Left colon (tissue), 2 donors: ENCODE data around the gene DICER1. TPM values are rescaled to one million over a fixed set of nuclear protein-coding genes. Genes with fewer than 3 reads are reported as not detected.

Experiments used
- ATAC-seq: fragments of 200-7000 bp; cut with Tn5 transposase; one replicate; pipeline ENCODE4 v1.9.1; 2020; ENCODE audit warnings: mild to moderate bottlenecking, moderate library complexity
- DNase-seq, 2 donors: peaks; one replicate each; pipeline ENCODE4 v3.0.0-alpha.2; 2020
- intact Hi-C, 2 donors: fragments of 100-400 bp; cut with DNase I in 1 of 2; cut with micrococcal nuclease in 1 of 2; formaldehyde crosslinking; loops; one replicate each; pipeline versions ENCODE4 v1.11.2 to v1.14.0; 2022; cut with DNase I, micrococcal nuclease
- total RNA-seq, 2 donors: library from RNA; stranded (reverse); fragmentation: NEBNext Ultra II Directional; extraction: Animal tissue kit (Norgen Biotek cat#: 25700); gene quantifications; one replicate each; pipeline ENCODE4 v1.2.1, GENCODE V29; 2021
- donor health status: DM: no; HTN: no; CAD: no.
- donor health status: DM: yes; HTN: yes; CAD: no.

Gene DICER1
- total RNA-seq, 2 donors from 2014 or later = 49.0 to 77.3 TPM

DNA sequence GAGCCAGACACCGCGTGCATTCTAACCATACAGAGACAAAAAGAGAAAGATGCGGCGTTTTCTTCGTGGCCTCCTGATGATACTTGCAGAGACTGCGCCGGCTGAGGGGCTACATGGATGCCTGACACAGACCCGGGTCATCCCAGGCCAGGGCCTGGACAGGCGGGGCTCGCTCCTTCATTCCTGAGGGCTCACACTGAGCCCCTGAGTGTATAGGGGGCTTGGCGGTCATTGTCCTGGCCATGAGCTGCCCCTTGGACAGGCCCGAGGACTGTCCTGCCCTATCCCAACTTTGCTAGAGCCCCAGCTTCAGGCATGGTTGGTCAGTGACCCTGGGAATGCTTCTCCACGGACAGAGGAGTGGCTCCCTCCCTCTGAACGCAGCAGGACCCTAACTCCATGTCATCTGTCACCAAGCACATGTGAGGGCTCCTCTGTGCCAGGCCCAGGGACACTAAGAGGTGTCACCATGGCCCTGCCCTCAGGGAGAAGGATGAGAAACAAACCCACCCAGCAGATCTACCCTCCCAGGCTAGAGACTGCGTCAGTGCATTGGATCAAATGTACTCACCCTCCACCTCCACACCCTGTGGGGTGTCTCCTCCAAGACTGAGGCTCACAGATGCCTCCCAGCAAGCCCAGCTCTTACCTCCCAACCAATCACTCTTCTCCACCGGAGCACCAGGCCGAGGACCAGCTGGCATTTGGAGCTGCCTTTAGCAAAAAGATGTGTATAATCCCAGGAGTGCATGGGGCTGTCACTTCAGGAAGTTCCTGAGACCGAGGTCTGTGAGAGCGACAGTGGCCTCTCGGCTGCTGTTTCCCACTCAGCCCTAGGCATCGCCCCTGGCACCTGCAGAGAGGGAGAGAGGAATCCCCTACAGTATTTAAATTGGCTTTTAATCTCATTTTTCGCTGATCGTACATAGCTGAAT lies 102.7 kb downstream of the DICER1 start:
- no peak for ATAC-seq
- intact Hi-C loops = no loop called here
- DNase-seq = no peak

GRCh38 chr14:95052016-95052585 lies 105.2 kb downstream of the DICER1 start:
- DNase-seq (peak in 1 of 2 donors; percentile 12), ATAC-seq (no peak)
- intact Hi-C loops = no loop called here

DNA sequence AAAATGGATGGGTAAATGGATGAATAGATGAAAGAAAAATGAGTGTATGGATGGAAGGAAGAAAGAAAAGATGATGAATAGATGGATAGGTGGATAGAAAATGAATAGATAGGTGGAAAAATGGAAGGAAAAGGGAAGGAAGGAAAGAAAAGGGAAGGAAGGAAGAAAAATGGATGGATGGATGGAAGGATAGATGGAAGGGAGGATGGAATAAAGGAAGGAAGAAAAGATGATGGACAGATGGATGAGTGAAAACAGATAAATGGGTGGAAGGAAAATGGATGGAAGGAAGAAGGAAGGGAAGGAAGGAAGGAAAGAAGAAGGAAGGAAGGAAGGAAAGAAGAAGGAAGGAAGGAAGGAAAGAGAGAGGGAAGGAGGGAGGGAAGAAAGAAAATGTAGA lies 107.4 kb downstream of the DICER1 start:
- DNase-seq (no peak), ATAC-seq (no peak)
- intact Hi-C loops = no loop called here

GRCh38 chr14:95048771-95049312 lies 108.5 kb downstream of the DICER1 start:
- ATAC-seq (no peak), DNase-seq (peak in 1 of 2 donors; percentile 9)
- intact Hi-C loops = no loop called here

DNA sequence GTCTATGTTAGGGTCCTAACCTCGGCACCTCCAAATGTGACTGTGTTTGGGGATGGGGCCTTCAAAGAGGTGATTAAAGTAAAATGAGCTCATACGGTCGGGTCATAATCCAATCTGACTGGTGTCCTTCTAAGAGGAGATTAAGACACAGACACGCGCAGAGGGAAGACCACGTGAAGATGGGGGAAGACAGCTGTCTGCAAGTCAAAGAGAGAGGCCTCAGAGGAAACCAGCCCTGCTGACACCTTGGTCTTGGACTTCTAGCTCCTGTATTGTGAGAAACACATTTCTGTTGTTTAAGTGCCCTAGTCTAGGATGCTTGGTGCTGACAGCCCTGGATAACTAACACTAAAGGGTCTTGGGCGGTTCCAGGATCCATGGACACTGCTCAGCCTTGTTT lies 109.6 kb downstream of the DICER1 start:
- DNase-seq (peak in 1 of 2 donors; percentile 16), ATAC-seq (no peak)
- intact Hi-C loops = no loop called here

GRCh38 chr14:95046711-95047681 lies 110.3 kb downstream of the DICER1 start:
- intact Hi-C loops = no loop called here
- ATAC-seq (peak; percentile 29), DNase-seq (peak; percentile 25 to 57)

DNA sequence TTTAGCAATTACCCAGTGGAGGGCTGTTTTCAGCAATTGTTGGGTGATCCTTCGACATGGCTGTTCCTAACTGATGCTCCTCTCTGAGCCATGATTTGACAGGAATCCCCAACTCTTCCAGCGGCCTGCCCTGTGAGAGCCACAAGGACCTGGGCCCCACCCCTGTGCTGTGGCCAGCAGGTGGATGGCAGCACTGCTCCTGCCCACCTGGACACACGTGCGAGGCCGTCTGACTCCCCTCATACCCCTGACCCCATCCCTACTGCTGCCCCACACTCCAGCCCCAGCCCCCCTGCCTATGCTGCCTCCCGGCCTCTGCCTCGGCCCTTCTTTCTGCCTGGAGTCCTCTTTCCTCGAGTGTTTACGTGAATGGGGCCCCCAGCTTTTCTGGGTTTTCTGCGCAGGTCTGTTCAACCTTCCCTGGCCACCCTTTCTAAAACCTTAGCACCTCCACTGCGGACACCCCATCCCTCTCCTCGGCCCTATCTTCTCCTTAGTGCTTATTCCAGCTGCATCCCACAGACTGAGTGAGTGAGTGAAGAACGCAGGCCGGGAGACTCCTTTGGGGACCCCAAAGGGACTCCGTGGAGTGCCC lies 111.4 kb downstream of the DICER1 start:
- ATAC-seq = no peak
- peak in 1 of 2 donors; percentile 16 for DNase-seq
- intact Hi-C loops = no loop called here

DNA sequence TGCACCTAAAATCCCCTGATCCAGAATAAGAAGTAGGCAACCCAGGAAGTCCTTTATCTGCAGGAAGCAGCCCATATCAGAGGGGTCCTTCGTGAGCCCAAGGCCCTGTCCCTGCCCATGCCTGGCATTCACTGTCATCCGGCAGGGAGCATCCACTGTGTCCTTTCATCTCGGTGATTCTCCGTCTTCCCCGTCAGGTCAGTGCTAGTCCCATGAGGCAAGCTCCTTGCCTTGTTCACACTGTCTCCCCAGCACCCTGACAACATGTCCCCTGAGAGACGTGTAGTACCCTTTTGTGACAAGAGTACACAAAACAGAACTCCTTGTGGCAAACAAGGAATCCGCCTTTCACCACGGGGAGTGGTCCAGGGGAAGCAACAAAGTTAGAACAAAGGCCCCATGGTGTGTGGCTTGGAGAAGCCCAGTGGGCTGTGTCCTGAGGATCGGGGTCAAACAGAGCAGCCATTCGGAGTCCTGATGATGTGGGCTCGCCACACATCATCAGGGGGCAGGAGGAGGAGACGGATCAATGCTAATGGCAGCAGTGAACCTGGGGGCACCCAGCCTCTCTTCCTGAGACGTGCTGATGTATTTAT lies 112.1 kb downstream of the DICER1 start:
- peak in 1 of 2 donors; percentile 6 for DNase-seq
- ATAC-seq = no peak
- intact Hi-C loops = no loop called here

GRCh38 chr14:95044463-95045105 lies 112.7 kb downstream of the DICER1 start:
- DNase-seq = peak in 1 of 2 donors; percentile 2
- ATAC-seq = no peak
- intact Hi-C loops = no loop called here

DNA sequence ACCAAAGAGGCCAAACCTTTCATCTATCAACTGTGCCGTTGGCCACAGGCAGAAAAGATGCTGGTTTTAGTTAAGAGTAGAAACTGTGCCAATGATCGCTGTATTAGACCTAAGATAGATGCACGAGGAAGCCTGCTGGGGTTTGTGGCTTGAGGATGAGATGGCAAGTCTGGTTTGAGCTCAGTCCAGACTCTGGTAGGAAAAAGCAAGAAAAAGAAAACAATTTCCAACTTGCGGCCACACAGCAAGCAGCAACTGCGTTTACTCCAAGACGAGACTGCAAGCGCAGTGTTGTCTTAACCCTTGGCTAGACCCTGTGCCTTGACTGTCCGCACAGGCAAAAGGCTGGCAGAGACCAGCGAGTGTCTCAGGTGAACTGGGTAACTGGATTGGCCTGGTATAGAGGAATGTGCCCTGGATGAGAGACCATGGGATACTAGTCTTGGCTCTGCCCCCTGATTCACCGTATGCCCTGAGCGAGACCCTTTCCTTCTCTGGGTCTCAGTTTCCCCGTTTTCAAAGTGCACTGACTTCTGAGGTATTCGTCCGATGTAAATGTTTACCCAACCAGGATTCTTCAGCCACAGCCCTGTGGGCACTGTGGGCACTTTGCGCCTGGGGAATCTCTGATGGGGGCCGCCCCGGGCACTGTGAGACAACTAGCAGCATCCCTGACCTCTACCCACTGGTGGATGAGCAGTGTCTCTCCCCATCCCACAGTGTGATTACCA lies 113.4 kb downstream of the DICER1 start:
- ATAC-seq (no peak), DNase-seq (peak in 1 of 2 donors; percentile 20)
- intact Hi-C loops = no loop called here

- intact Hi-C loops = no loop called here
- DNase-seq = peak in 1 of 2 donors; percentile 9
- no peak for ATAC-seq
These were observed 114.0 kb downstream of the DICER1 start for GRCh38 chr14:95043314-95043713.

GRCh38 chr14:95041477-95042020 lies 115.8 kb downstream of the DICER1 start:
- intact Hi-C loops = no loop called here

DNA sequence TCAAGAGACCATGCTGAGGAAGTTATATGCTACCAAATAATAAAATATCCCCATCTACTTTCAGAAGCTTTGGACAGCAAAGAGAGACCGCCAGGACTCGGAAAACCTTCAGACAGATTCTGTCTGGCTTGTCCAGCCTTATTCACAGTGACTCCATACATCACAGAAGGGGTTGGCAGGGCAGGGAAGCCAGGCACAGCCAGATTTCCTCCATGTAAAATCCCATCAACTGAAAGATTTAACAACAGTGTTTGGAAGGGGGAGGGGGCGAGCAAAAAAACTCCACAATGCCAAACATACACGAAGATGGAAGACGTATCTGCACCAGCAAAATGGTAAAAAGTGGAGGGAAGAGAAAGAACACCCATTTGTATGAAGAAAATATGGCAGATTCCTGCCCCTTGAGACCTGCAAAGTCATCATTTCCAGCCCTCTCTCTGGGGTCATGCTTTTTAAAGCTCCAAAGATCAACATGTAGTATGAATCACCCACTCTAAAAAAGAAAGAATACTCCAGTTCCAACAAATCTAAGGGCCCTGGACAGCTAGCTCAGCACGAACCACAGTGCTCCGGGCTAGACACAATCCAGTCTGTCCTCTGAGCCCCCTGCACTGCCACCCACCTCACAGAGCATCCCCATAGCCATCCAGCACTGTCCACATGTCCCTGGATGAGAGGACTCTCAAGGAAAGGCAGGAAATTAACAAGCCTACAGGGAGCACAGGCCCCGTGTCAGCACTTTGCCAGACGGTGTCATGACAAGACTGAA lies 116.4 kb downstream of the DICER1 start:
- DNase-seq = peak in 1 of 2 donors; percentile 7
- no peak for ATAC-seq
- intact Hi-C loops = no loop called here

More at GRCh38 chr14:95041477-95042020, 115.8 kb downstream of the DICER1 start:
- DNase-seq (peak in 1 of 2 donors; percentile 15), ATAC-seq (no peak)

GRCh38 chr14:95039993-95040348 lies 117.4 kb downstream of the DICER1 start:
- no peak for ATAC-seq
- intact Hi-C loops = no loop called here
- peak in 1 of 2 donors; percentile 11 for DNase-seq

DNA sequence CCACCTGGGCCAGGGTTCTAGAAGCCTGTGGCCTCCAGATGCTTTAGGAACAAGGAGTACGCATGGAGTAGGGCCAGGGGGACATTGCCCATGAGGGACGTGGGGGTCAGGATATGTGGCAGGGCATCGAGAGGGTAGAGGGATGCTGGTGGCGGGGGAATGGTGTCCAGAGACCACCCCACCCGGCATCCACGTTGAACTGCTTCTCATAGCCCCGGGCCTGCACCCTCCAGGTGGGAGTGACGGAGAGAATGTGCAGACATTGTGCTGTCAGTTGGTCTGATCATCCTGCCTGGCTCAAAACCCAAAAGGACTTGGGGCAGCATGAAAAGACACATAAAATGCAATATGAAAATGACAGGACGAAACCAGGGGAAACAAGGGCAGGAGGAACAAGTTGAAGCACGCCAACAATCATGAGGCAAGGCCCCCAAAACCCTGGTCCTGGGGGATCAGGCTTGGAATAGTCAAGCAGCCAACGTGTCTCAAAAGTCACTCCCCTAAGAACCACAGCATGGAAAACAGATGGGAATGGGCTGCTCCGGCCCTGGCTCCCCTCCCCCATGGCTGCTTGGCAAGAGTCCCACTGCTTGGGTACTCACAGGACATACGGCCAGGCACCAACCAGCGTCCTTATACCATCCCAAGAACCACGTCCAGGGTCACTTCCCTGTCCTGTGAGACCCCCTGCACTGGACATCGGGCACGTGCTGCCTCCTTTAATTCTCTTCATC lies 117.9 kb downstream of the DICER1 start:
- no peak for ATAC-seq
- DNase-seq = peak in 1 of 2 donors; percentile 12
- intact Hi-C loops = no loop called here
